Forelimb muscle (tissue), 1 donor: ENCODE results near the gene ACVR1B. TPM values are rescaled to one million over a fixed set of nuclear protein-coding genes. Genes with fewer than 3 reads are reported as not detected.

Source experiments
- DNase-seq: peaks from one replicate; pipeline ENCODE4 v3.0.0-alpha.2; 2013; ENCODE audit warnings: low read depth
- polyA plus RNA-seq: library from polyadenylated mRNA; unstranded; fragments of 120-200 nt; gene quantifications from one replicate; pipeline ENCODE4 v1.2.1, GENCODE V29; 2013; ENCODE audit not compliant: insufficient read length

The ACVR1B gene
- 12.3 TPM for polyA plus RNA-seq

DNA sequence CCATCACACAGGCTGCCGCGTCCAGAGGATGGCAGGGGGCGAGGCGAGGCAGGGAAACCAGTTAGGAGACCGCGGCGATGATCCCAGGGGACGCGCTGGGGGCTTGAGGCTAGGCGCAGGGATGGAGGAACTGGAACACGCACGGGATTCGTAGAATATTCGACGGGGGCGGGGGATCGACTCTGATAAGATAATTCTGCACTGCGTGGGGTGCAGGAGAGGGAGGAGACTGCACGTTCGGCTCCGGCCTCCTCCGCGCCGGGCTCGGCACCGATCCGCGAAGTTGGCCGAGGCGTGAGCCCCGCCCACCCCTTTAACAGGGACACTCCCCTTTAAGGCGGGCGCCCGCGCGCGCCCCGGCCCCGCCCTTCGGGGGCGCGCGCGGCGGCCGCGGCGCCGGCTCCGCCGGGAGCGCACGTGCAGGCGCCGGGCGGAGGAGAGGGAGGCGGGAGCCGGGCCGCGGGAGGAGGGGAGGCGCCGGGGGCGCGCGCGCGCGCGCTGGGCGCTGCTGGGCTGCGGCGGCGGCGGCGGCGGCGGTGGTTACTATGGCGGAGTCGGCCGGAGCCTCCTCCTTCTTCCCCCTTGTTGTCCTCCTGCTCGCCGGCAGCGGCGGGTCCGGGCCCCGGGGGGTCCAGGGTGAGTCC lies at the start of gene ACVR1B:
TSS of gene ACVR1B (plus strand) at position 501 of the 644 bp plus-strand sequence. CDS start at position 546, 45 bp downstream.
- DNase-seq: peak; percentile 67

DNA sequence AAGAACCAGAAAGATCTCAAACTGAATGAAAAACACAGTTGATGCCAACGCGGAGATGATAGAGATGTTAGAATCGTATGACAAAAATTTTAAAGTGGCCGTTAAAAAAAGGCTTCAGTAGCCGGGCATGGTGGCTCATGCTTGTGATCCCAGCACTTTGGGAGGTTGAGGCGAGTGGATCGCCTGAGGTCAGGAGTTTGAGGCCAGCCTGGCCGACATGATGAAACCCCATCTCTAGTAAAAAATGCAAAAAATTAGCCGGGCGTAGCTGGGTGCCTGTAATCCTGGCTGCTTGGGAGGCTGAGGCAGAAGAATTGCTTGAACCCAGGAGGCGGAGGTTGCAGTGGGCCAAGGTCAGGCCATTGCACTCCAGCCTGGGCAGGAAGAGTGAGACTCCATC lies 49.6 kb upstream of the ACVR1B start:
- no peak for DNase-seq

DNA sequence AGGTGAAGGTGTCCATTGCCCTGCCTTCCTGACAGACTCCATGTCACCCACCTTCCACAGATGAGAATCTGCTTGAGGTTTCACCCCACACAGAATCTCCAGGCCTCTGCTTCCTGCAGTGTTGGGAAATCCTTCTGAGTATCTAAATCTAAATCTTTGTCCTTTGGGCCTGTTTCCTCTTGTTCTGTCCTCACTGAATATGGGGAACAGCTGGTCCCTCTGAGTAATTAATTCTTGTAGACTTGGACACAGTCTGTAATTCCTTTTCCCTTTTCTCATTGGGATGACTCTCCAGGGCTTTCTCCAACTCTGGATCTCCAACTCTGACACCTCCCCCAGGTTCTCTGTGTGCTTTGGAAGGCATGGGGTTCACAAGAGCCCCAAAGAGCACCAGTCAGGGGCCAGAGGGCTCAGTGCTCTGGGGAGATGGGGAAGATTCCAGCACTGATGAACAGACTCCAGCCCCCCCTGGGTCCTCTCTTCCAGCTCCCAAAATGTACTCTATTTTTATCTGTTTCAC lies 46.5 kb upstream of the ACVR1B start:
- DNase-seq: no peak

DNA sequence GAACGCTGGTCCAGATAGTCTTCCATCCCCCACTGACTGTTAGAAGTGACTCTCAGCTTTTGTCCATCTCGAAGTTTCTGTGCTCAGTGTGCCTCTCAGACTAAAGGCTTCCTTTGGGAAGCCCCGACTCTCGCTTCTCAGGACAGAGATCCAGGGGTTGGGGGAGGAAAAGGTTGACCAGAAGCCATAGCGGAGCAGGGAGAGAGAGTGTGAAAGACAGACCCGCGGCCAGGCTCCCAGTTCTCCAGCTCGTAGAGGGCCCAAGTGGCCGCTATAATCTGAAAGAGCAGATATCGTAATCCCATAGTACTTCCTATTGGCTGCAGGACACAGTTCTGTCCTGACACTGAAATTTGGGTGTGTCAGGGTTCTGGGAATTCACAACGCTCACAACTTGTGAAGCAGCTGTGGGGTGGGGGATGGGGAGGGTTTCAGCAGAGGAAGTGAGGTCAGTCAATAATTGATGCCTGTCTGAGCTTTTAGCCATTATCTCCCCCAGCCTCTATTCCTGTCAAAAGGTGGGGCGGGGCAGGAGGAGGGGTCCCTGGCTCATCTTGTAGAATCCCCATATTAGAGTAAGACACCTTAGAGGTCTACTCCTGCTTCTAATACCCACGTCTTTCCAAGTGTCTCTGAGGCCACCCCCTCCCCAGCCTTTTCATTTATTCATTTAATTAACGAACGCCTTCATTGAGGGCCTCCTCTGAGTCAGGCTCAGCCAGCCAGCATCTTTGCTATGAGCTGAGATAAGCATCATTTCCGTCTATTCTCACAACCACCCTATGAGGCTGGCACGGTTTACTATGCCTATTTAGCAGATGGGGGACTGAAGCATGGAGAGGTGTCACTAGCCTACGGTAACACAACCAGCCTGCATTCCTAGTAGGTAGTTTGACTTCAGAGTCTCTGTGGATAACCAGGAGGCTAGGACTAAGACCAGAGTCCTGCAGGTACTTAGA lies 45.7 kb upstream of the ACVR1B start:
- peak; percentile 86 for DNase-seq

DNA sequence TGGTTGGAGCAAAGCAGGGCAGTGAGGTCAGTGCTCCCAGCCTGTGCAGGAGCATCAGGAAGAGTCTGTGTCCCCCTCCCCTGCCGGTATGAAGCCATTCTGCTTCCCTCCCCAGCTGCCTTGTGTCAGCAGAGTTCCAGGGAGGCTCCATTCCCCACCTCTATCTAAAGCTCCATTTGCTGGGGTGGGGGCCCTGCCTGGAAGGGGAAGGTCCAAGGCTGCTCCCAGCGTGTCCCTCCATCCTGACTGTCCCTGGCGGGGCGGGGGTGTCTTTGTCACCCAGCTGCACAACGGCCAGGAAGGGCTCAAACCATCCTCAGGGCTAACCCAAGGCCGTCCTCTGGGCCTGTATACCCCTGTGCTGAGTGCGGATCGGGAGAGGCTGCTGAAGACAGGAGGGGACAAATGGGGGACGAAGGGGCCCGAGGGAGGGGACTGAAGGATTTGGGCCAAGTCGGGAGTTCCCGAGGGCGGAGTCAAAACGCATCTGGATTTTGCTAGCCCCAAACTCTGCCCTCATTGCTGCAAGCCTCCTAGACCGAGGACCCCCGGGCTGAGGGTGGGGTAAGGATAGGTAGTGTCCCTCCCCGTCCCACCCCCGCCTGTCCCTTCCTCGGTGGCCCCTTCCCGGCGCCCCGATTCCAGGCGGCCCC lies 44.9 kb upstream of the ACVR1B start:
- no peak for DNase-seq

DNA sequence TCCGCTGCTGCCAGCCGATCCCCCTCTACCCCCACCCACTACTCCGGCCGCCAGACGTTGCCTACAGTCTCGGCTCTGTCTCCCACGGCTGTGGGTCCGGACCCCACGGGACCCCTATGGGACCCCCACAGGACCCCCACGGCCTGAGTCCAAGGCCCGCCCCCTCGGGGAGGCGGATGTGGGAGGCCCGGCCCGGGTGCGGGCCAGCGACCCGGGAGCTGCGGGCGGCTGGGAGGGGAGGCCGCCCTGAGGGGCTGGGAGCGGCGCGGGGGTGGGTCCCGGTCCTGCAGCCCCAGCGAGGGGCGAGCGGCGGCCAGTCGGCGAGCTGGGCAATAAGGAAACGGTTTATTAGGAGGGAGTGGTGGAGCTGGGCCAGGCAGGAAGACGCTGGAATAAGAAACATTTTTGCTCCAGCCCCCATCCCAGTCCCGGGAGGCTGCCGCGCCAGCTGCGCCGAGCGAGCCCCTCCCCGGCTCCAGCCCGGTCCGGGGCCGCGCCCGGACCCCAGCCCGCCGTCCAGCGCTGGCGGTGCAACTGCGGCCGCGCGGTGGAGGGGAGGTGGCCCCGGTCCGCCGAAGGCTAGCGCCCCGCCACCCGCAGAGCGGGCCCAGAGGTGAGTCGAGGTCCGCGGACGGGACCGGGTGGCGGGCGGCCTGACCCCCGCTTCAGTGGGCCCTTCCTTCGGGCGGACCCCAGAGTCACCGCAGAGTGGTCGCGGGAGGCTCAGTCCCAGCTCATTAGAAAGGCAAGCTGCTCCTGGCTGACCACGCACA lies 44.2 kb upstream of the ACVR1B start, which contains the start of gene ACVRL1:
TSS of gene ACVRL1 (plus strand) at position 422 of the 773 bp plus-strand sequence. CDS start 4,971 bp downstream, outside the sequence.
- DNase-seq: no peak

DNA sequence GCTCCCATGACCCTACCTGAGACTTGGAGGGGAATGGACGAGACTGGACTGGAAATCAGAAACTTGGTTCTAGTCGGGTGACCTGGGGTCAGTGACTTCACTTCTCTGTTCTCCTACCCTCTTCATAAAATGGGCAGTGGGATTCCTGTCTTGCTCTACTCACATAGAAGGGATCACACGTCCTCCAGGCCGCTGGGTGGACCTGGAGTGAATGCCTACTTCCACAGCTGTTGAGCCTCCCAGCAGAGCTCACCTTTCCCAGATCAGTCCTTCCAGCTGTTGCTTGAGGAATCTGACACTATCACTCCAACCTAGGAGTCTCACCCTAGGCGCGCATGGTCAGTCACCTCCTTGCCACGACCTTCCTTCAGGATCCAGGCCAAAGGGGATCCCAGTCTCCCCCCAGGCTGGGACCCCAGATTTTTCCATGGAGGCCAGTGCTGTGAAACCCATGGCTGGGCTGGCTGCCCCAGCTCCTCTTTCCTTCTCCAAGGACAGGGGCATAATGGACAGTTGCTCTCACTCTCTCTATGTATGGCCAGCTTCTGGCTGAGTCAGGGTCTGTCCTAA lies 43.6 kb upstream of the ACVR1B start:
- no peak for DNase-seq

DNA sequence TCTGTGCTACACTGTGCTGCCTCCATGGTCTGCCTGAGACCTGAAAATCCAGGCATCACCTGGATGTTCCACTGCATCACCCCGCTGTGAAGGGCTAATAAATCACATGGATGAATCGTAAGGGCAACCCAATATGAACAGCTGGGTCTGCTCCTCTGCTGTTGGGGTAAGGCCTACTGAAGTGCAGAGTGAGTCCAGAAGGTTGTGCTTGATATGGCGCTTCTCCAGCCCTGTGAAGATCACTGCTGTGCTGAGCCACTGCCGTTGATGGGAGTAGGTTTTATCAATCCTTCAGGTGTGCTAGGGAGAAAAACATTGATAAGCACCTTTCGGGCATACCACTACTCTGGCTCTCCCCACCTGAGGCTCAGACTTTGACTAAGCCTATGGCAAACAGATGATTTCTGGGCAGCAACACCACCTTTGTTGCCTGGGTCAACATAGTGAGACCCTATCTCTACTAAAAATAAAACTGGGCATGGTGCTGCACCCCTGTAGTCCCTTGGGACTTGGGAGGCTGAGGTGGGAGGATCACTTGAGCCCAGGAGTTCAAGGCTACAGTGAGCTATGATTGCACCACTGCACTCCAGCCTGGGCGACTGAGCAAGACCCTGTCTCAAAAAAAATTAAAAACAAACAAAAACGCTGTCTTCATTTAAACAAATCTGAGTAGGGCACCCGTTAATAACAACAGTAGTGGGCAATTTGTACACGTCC lies 42.5 kb upstream of the ACVR1B start:
- no peak for DNase-seq

DNA sequence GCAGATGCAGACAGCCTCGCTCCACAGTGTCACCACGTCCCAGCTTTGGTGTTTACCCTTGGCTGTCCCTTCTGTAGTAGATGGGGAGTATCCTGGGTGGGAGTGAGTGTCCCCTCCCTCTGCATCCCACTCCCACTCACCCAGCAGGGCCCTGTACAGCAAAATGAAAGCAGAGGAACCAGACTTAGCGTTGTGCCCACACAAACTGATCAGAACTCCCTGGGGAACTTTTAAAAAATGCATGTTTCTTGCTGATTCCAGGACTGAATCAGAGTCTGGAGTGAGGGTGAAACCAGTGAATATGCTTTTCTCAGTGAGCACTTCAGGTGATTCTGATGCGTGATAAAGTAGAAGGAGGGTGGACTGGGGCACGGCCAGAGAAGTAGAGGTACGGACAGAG lies 41.3 kb upstream of the ACVR1B start:
- DNase-seq: no peak

DNA sequence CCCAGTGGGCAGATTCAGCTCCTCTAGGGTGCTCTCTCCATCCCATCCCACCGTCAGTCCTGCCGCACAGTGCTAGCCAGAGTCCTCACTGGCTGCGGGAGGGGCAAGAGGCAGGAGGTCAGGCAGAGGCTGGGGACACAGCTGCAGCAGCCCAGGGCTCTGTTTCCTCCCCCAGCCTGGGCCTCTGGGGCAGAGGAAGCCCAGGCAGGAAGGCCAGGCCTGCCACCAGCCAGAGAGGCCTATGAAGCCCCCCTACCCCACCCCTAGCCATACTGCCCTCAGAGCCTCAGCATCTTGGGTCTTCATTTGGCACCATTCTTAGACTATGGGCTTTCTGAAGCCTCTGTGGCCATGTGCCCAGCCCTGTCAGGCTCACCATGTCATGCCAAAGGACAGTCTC lies 40.8 kb upstream of the ACVR1B start:
- no peak for DNase-seq

DNA sequence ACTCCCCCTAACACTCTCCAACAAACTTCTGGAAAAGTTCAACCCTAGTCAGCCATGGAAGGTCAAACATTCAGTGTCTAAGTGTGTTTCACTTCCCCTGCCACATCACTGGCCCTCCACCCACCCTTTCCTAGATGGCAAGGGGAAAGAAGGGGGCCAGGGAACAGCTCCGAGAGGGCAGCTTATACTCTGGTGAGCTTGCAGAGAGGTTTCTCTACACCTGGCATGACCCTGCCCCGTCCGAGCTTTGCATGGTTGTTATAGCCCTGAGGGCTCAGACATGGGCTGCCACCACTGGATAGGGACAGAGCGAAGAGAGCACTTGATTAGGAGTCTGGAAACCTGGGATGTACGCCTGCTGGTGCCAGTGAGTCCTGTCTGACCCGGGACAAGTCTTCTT lies 40.2 kb upstream of the ACVR1B start:
- DNase-seq: no peak

DNA sequence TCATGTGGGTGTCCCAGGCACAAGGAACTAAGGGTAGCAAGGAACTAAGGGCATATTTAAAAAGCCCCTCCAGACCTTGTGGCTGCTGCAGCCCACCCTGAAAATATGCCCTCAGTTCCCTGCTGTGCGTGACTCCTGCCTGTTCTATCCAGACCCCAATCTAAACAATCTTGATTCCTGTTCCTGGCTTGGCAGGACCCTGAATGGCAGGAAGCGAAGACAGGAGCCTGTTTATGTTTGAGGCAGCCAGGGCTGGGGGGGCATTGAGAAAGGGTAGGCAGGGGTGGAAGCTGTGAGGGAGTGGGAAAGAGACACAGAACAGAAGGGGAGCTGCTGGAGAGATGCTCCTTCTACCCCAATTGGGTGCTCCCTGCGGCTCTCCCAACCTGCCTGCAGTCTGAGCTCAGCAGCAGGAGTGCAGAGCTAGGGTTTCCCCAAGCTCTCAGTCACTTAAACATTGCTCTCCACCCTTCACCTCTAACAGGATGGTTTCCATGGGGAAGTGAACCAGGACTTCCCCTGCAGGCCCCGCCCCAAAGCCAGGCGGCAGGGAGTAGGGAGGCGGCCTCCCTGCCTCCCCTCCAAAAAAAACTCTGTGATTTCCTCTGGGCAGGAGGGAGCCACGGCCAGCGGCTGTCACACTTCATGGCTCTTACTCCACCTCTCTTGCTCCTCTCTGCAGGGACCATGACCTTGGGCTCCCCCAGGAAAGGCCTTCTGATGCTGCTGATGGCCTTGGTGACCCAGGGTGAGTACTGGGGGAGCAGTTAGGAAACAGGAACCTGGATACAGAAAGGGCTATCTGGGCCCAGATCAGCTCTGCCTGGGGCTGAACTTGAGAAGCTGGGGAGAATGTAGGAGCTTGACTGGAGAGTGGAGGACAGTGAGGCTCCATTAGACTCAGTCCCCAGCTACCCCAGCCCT lies 39.4 kb upstream of the ACVR1B start:
- no peak for DNase-seq

DNA sequence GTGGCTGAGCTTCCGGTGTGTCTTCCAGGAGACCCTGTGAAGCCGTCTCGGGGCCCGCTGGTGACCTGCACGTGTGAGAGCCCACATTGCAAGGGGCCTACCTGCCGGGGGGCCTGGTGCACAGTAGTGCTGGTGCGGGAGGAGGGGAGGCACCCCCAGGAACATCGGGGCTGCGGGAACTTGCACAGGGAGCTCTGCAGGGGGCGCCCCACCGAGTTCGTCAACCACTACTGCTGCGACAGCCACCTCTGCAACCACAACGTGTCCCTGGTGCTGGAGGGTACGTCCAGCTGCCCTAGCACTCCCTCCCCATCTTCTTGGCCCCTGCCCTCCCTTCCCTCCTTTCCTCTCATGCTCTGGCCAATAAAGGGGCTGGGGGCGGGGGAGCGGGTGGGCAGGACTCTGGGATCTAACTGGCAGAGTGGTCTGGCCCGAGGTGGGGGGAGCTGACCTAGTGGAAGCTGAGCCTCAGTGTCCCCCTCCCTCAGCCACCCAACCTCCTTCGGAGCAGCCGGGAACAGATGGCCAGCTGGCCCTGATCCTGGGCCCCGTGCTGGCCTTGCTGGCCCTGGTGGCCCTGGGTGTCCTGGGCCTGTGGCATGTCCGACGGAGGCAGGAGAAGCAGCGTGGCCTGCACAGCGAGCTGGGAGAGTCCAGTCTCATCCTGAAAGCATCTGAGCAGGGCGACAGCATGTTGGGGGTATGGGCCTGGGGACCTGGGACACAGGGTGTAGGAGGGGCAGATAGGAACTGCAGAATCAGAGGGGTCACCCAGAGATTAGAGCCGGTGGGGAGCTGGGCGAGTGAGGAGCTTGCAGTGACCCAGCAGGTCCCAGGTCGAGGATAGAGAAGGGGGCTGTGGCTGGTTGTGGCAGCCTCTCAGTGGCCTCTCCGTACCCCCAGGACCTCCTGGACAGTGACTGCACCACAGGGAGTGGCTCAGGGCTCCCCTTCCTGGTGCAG lies 38.1 kb upstream of the ACVR1B start:
- DNase-seq: no peak

DNA sequence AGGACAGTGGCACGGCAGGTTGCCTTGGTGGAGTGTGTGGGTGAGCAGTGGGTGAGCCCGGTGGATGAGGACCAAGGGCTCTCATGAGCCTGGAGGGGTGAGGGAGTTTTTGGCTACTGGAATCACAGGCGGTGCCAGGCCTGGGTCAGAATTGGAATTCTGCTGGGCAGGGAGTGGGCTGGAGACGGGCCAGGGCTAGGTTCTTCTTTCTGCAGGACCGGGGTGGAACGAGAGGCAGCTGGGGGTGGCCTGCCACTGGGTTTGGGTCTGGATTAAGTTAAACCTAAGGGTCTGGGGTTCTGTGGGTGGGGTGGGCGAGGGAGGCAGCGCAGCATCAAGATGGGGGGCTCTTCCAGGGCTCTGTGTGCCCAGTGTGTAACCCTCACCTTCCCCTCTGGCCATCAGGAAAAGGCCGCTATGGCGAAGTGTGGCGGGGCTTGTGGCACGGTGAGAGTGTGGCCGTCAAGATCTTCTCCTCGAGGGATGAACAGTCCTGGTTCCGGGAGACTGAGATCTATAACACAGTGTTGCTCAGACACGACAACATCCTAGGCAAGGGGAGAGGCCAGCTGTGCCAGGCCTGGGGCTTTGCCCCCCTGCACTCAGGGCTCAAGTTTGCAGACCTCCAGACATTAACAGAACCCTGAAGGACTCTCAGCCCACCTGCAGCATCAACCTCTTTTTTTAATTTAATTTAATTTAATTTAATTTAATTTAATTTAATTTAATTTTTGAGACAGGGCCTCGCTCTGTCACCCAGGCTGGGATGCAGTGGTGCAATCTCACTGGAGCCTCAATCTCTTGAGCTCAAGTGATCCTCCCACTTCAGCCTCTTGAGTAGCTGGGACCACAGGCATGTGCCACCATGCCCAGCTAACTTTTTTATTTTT lies 37.2 kb upstream of the ACVR1B start:
- DNase-seq: no peak

DNA sequence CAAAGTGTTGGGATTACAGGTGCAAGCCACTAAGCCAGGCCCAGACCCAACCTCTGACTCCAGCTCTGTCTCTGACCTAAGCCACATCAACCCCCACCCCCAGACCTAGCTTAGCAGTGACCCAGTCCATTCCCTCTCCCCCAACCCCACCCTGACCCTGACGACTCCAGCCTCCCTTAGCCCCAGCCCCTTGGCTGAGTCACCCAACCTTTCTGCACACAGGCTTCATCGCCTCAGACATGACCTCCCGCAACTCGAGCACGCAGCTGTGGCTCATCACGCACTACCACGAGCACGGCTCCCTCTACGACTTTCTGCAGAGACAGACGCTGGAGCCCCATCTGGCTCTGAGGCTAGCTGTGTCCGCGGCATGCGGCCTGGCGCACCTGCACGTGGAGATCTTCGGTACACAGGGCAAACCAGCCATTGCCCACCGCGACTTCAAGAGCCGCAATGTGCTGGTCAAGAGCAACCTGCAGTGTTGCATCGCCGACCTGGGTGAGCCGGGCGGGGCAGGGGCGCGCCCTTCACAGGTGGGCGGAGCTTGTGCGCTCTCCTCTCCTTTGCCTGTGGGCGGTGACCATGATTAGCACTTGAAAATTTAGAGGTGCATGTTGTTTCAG lies 36.4 kb upstream of the ACVR1B start:
- DNase-seq: no peak

DNA sequence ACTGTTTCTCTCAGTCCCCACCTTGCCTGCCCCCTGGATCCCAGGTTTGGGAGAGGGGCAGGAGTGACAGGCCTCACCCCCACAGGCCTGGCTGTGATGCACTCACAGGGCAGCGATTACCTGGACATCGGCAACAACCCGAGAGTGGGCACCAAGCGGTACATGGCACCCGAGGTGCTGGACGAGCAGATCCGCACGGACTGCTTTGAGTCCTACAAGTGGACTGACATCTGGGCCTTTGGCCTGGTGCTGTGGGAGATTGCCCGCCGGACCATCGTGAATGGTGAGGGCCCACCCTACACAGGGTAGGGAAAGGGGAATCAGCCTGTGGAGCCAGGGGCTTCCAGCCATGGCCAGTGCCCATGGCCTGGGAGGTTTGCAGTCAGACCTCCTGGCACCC lies 35.5 kb upstream of the ACVR1B start:
- no peak for DNase-seq
